GM13976 (cell line): ENCODE measurements around the gene TMEM11.

Experiments used
- DNase-seq: peaks from one replicate; pipeline ENCODE4 v3.0.0; 2012; ENCODE audit warnings: low spot score
- CTCF ChIP-seq: IDR thresholded peaks from 2 replicates; pipeline ENCODE4 v1.5.1; 2012; ENCODE audit warnings: borderline replicate concordance, mild to moderate bottlenecking; ENCODE audit not compliant: insufficient read depth; ENCODE audit errors: extremely low read depth, missing control alignments, control extremely low read depth
- in situ Hi-C: fragments of 300-500 bp; cut with MboI; formaldehyde crosslinking; loops from one replicate; pipeline ENCODE4 v1.12.0; 2022; ENCODE audit warnings: low sequenced_read_pairs, mixed read lengths, inconsistent platforms; ENCODE audit not compliant: unreplicated experiment

The TMEM11 gene

GRCh38 chr17:21218101-21218500 is 4.1 kb upstream of the TMEM11 start:
- no peak for TF ChIP-seq CTCF
- DNase-seq = no peak
- in situ Hi-C loops = no loop called here

GRCh38 chr17:21217346-21217745 is 3.4 kb upstream of the TMEM11 start:
- no peak for TF ChIP-seq CTCF
- in situ Hi-C loops = no loop called here

GRCh38 chr17:21215935-21216334 is 2.0 kb upstream of the TMEM11 start:
- in situ Hi-C loops = no loop called here
- TF ChIP-seq CTCF = no peak
- DNase-seq = no peak

More at GRCh38 chr17:21217346-21217745, 3.4 kb upstream of the TMEM11 start:
- no peak for DNase-seq

- TF ChIP-seq CTCF = no peak
- DNase-seq = no peak
- in situ Hi-C loops = no loop called here
These were observed 998 bp upstream of the TMEM11 start for GRCh38 chr17:21214777-21215541.

GRCh38 chr17:21213638-21214014 is 335 bp downstream of the TMEM11 start:
- in situ Hi-C loops = no loop called here
- DNase-seq = no peak
- TF ChIP-seq CTCF = no peak

- DNase-seq = no peak
- in situ Hi-C loops = no loop called here
- TF ChIP-seq CTCF = no peak
These were observed 929 bp downstream of the TMEM11 start for GRCh38 chr17:21212826-21213637.
